GM23338 (cell line): ENCODE data around the gene KLHDC7B. TPM values are rescaled to one million over a fixed set of nuclear protein-coding genes. Genes with fewer than 3 reads are reported as not detected.

Experiments
- ATAC-seq: fragments of 200-7000 bp; cut with Tn5 transposase; 3 replicates; pipeline ENCODE4 v1.9.1; 2020
- DNase-seq: peaks from one replicate; pipeline ENCODE4 v3.0.0-alpha.2; 2015; ENCODE audit warnings: low spot score
- H2AFZ ChIP-seq: fragments of 200-600 bp; sonication (generic); 2 replicates; pipeline ENCODE4 v1.8.0; 2016; ENCODE audit warnings: antibody characterized with exemption, mild to moderate bottlenecking, moderate library complexity
- H3F3A ChIP-seq: fragments of 200-600 bp; sonication (generic); replicated peaks from 2 replicates; pipeline ENCODE4 v1.8.0; 2017; ENCODE audit warnings: antibody characterized with exemption, mixed run types, low read depth
- H3K27ac ChIP-seq: fragments of 200-600 bp; sonication (generic); 2 replicates; pipeline ENCODE4 v1.6.1; 2016; ENCODE audit warnings: low read depth
- H3K27me3 ChIP-seq: fragments of 200-600 bp; sonication (generic); 2 replicates; pipeline ENCODE4 v1.8.0; 2016; ENCODE audit warnings: mild to moderate bottlenecking, mixed run types, moderate library complexity; ENCODE audit not compliant: insufficient read depth
- H3K36me3 ChIP-seq: fragments of 200-600 bp; sonication (generic); 2 replicates; pipeline ENCODE4 v1.8.0; 2016; ENCODE audit warnings: mild to moderate bottlenecking; ENCODE audit not compliant: insufficient read depth
- H3K4me1 ChIP-seq: fragments of 200-600 bp; sonication (generic); 2 replicates; pipeline ENCODE4 v1.8.0; 2016; ENCODE audit warnings: mild to moderate bottlenecking, moderate library complexity; ENCODE audit not compliant: insufficient read depth
- H3K4me2 ChIP-seq: fragments of 200-600 bp; sonication (generic); 2 replicates; pipeline ENCODE4 v1.7.1; 2017; ENCODE audit warnings: mixed run types
- H3K4me3 ChIP-seq: fragments of 200-600 bp; sonication (generic); 2 replicates; pipeline ENCODE4 v1.6.1; 2016; ENCODE audit warnings: mixed run types
- H3K79me2 ChIP-seq: fragments of 200-600 bp; sonication (generic); replicated peaks from 2 replicates; pipeline ENCODE4 v1.8.0; 2017; ENCODE audit warnings: mild to moderate bottlenecking; ENCODE audit not compliant: insufficient read depth
- H3K9me2 ChIP-seq: fragments of 200-600 bp; sonication (generic); 2 replicates; pipeline ENCODE4 v1.8.0; 2017; ENCODE audit not compliant: insufficient read depth
- H4K20me1 ChIP-seq: fragments of 200-600 bp; sonication (generic); replicated peaks from 2 replicates; pipeline ENCODE4 v1.8.0; 2017; ENCODE audit warnings: mild to moderate bottlenecking; ENCODE audit not compliant: insufficient read depth
- H3K27ac Mint-ChIP-seq: 2 replicates; pipeline ENCODE4 v1.8.0; 2020; ENCODE audit warnings: inconsistent platforms, mild to moderate bottlenecking, moderate library complexity, mixed read lengths
- H3K27me3 Mint-ChIP-seq: 3 replicates; pipeline ENCODE4 v1.8.0; 2022; ENCODE audit warnings: low read depth, mild to moderate bottlenecking, moderate library complexity, mixed read lengths, inconsistent platforms; ENCODE audit not compliant: insufficient read depth, poor library complexity
- H3K36me3 Mint-ChIP-seq: 3 replicates; pipeline ENCODE4 v1.8.0; 2021; ENCODE audit warnings: low read depth, mild to moderate bottlenecking, inconsistent platforms, moderate library complexity, mixed read lengths
- H3K4me1 Mint-ChIP-seq: 3 replicates; pipeline ENCODE4 v1.8.0; 2020; ENCODE audit warnings: mild to moderate bottlenecking, inconsistent platforms, mixed read lengths
- H3K4me3 Mint-ChIP-seq: 3 replicates; pipeline ENCODE4 v1.8.0; 2021; ENCODE audit warnings: moderate library complexity, mild to moderate bottlenecking, inconsistent platforms, mixed read lengths
- H3K9me3 Mint-ChIP-seq: 3 replicates; pipeline ENCODE4 v1.8.0; 2020; ENCODE audit warnings: moderate library complexity, mild to moderate bottlenecking, inconsistent platforms, mixed read lengths
- CREB1 ChIP-seq: fragments of 250-450 bp; sonication (Bioruptor Pico); IDR thresholded peaks from 2 replicates; pipeline ENCODE4 v1.5.0; 2020; ENCODE audit warnings: low read depth, mild to moderate bottlenecking, moderate library complexity
- CTCF ChIP-seq, 2 experiments: fragments of 200-600 bp in 1 of 2; sonication (generic) in 1 of 2; conservative IDR thresholded peaks; 2 replicates each; pipeline versions ENCODE4 v1.5.1 to v1.6.1; 2016 to 2017; ENCODE audit warnings: antibody characterized with exemption in 2 of 2, low read depth in 2 of 2, mild to moderate bottlenecking in 2 of 2, moderate library complexity in 1 of 2
- ETS1 ChIP-seq: IDR thresholded peaks from 2 replicates; pipeline ENCODE4 v1.6.1; 2016; ENCODE audit warnings: antibody characterized with exemption
- EZH2 ChIP-seq: fragments of 200-600 bp; sonication (generic); IDR thresholded peaks from one replicate; pipeline ENCODE4 v1.8.0; 2017; ENCODE audit warnings: antibody characterized with exemption, mild to moderate bottlenecking, low read depth; ENCODE audit not compliant: unreplicated experiment
- EZH2phosphoT487 ChIP-seq: fragments of 200-600 bp; sonication (generic); IDR thresholded peaks from one replicate; pipeline ENCODE4 v1.8.1; 2018; ENCODE audit warnings: antibody characterized with exemption; ENCODE audit not compliant: unreplicated experiment
- JUNB ChIP-seq: IDR thresholded peaks from one replicate; pipeline ENCODE4 v1.6.1; 2016; ENCODE audit warnings: antibody characterized with exemption; ENCODE audit not compliant: unreplicated experiment
- NANOG ChIP-seq: IDR thresholded peaks from 2 replicates; pipeline ENCODE4 v1.6.1; 2016; ENCODE audit warnings: antibody characterized with exemption, borderline replicate concordance
- POLR2AphosphoS5 ChIP-seq: IDR thresholded peaks from 2 replicates; pipeline ENCODE4 v1.6.1; 2016; ENCODE audit warnings: antibody characterized with exemption, low read depth
- REST ChIP-seq: IDR thresholded peaks from one replicate; pipeline ENCODE4 v1.6.1; 2018; ENCODE audit warnings: antibody characterized with exemption; ENCODE audit not compliant: unreplicated experiment
- STAT1 ChIP-seq: IDR thresholded peaks from one replicate; pipeline ENCODE4 v1.6.1; 2016; ENCODE audit warnings: antibody characterized with exemption; ENCODE audit not compliant: unreplicated experiment
- ZNF114 ChIP-seq: fragments of 250-450 bp; sonication (Bioruptor Pico); IDR thresholded peaks from 2 replicates; pipeline ENCODE4 v1.5.0; 2020; ENCODE audit warnings: mild to moderate bottlenecking, moderate library complexity
- ZNF462 ChIP-seq: fragments of 250-450 bp; sonication (Bioruptor Pico); IDR thresholded peaks from 2 replicates; pipeline ENCODE4 v1.5.0; 2020; ENCODE audit warnings: mild to moderate bottlenecking, moderate library complexity
- polyA plus RNA-seq: library from polyadenylated mRNA; unstranded; fragments of >200 nt; fragmentation: Nextera tagmentation; extraction: Ambion mirVana; gene quantifications from 2 replicates; pipeline ENCODE4 v1.2.1, GENCODE V29; 2016
- total RNA-seq: library from RNA; depleted of rRNA; stranded (reverse); fragments of >200 nt; shearing (Covaris generic); gene quantifications from 2 replicates; pipeline ENCODE4 v1.2.3, GENCODE V29; 2014

KLHDC7B gene
- total and polyA plus RNA-seq, 2 experiments from 2014 or later: not detected

GRCh38 chr22:50530580-50530876 lies 15.2 kb upstream of the KLHDC7B start:
- Mint-ChIP-seq H3K9me3 (no peaks in the 10 kb centered on the region; the same call in 2 of the 3 replicates), H3K4me1 (peaks cover 10% of the 10 kb centered on the region; the same call in 2 of the 3 replicates), H3K4me3 (peak overlapping the region; percentile 65), H3K36me3 (no peaks in the 10 kb centered on the region), H3K27me3 (peaks cover 77% of the 10 kb centered on the region), H3K27ac (no peak overlapping the region)
- Histone ChIP-seq H3K4me1 (0 out of 2 replicates have a peak, but pooled peaks cover 4% of the 10 kb centered on the region), H3F3A (no peaks in the 10 kb centered on the region; the same call in none of the 2 replicates), H4K20me1 (no peaks in the 10 kb centered on the region; the same call in none of the 2 replicates), H3K27ac (no peak overlapping the region), H3K4me3 (peak overlapping the region; percentile 66), H3K36me3 (no peaks in the 10 kb centered on the region), H3K4me2 (peak overlapping the region; percentile 87), H3K9me2 (no peaks in the 10 kb centered on the region), H2AFZ (peak overlapping the region; percentile 78), H3K79me2 (no peaks in the 10 kb centered on the region), H3K27me3 (peaks cover 83% of the 10 kb centered on the region)
- no peak for TF ChIP-seq REST
- TF ChIP-seq STAT1: no peak
- TF ChIP-seq JUNB: no peak
- no peak for TF ChIP-seq EZH2phosphoT487
- TF ChIP-seq NANOG: no peak
- TF ChIP-seq CREB1 (CRISPR knock-in tag): no peak
- TF ChIP-seq CTCF (conservative IDR thresholded peaks at IDR 0.05; ENCODE audit: low read depth in 2 of 2): no peak
- TF ChIP-seq ZNF114 (CRISPR knock-in tag): no peak
- TF ChIP-seq ETS1: no peak
- TF ChIP-seq ZNF462: no peak
- TF ChIP-seq POLR2AphosphoS5: no peak
- TF ChIP-seq EZH2: no peak
- DNase-seq (no peak), ATAC-seq (no peak)
